HCT116 (cell line): ENCODE data around the gene POU5F1. TPM values are rescaled to one million over a fixed set of nuclear protein-coding genes. Genes with fewer than 3 reads are reported as not detected.
"Not testable (repeated sequence)": the region's sequence is repeated elsewhere in the genome, so short reads cannot be mapped to it uniquely, and the experiment has no call there.

ENCODE experiments used
- ATAC-seq: fragments of 200-7000 bp; cut with Tn5 transposase; 2 replicates; pipeline ENCODE4 v1.9.1; 2020; ENCODE audit warnings: mild to moderate bottlenecking, moderate library complexity
- BruUV-seq: library from RNA; stranded (reverse); fragments of 400-500 nt; replicated peaks from 2 replicates; lab custom pipeline; 2021; lab: Mats Ljungman, UMichigan
- CTCF ChIA-PET: fragments of 300-600 bp; sonication (Branson Sonifier 250); formaldehyde crosslinking; loops from one replicate; lab custom pipeline; 2021; ENCODE audit warnings: antibody characterized with exemption; lab: Charles Lee
- POLR2A ChIA-PET: fragments of 300-600, 350-600 bp; sonication (Branson Sonifier 250); formaldehyde crosslinking; loops from one replicate; lab custom pipeline; 2021; ENCODE audit warnings: antibody characterized with exemption; lab: Charles Lee
- RAD21 ChIA-PET, 2 experiments: fragments of 300-600 bp; sonication (Branson Sonifier 250); formaldehyde crosslinking; loops; one replicate each; lab custom pipeline; 2023; ENCODE audit warnings: low total read pairs in 2 of 2; ENCODE audit not compliant: uncharacterized antibody in 2 of 2, unreplicated experiment in 2 of 2, low non-redundant PET in 1 of 2; lab: Charles Lee
- DNase-seq: peaks from one replicate; pipeline ENCODE4 v3.0.0-alpha.2; 2010; ENCODE audit warnings: low read depth, low spot score
- H2AFZ ChIP-seq: fragments of 200-600 bp; shearing (Covaris generic), sonication (generic); 2 replicates; pipeline ENCODE4 v1.6.1; 2017; ENCODE audit warnings: low read depth, mixed run types, mixed read lengths, antibody characterized with exemption, low read length; ENCODE audit not compliant: poor library complexity, severe bottlenecking
- H3K27ac ChIP-seq: 2 replicates; pipeline ENCODE4 v1.5.1; 2012; ENCODE audit warnings: low read depth, low read length
- H3K27me3 ChIP-seq: fragments of 200-600 bp; sonication (generic); 2 replicates; pipeline ENCODE4 v1.6.1; 2016; ENCODE audit warnings: mixed run types, low read length, mixed read lengths; ENCODE audit not compliant: insufficient read depth
- H3K36me3 ChIP-seq, 2 experiments: fragments of 200-500 bp in 1 of 2; fragments of 200-600 bp in 1 of 2; sonication (Bioruptor generic) in 1 of 2; sonication (generic) in 1 of 2; 2 replicates each; pipeline versions ENCODE4 v1.5.1 to v1.6.1; 2014 to 2016; ENCODE audit warnings: low read length in 2 of 2, inconsistent platforms in 1 of 2, mixed read lengths in 1 of 2, mixed run types in 1 of 2; ENCODE audit not compliant: insufficient read depth in 2 of 2, control insufficient read depth in 1 of 2
- H3K4me1 ChIP-seq, 2 experiments: fragments of 200-600 bp in 1 of 2; sonication (generic) in 1 of 2; 2 replicates each; pipeline versions ENCODE4 v1.5.1 to v1.6.1; 2012 to 2017; ENCODE audit warnings: low read length in 2 of 2, inconsistent platforms in 1 of 2, mild to moderate bottlenecking in 1 of 2, mixed read lengths in 1 of 2, mixed run types in 1 of 2, moderate library complexity in 1 of 2; ENCODE audit not compliant: insufficient read depth in 2 of 2, control insufficient read depth in 1 of 2
- H3K4me2 ChIP-seq: fragments of 200-600 bp; sonication (generic); 2 replicates; pipeline ENCODE4 v1.6.1; 2017; ENCODE audit warnings: mixed run types, low read length, mixed read lengths
- H3K4me3 ChIP-seq, 2 experiments: fragments of 200-600 bp in 1 of 2; sonication (generic) in 1 of 2; replicated peaks in 1 of 2; 2 replicates each; pipeline ENCODE4 v1.5.1; 2011 to 2016; ENCODE audit warnings: low read length in 2 of 2, control low read depth in 1 of 2, low read depth in 1 of 2, mild to moderate bottlenecking in 1 of 2, mixed read lengths in 1 of 2, mixed run types in 1 of 2
- H3K79me2 ChIP-seq: fragments of 200-600 bp; sonication (generic); 2 replicates; pipeline ENCODE4 v1.6.1; 2017; ENCODE audit warnings: mild to moderate bottlenecking, mixed run types, low read length, moderate library complexity, mixed read lengths; ENCODE audit not compliant: insufficient read depth
- H3K9ac ChIP-seq: fragments of 200-600 bp; sonication (generic); 2 replicates; pipeline ENCODE4 v1.6.1; 2016; ENCODE audit warnings: low read length, mixed read lengths
- H3K9me2 ChIP-seq: fragments of 200-600 bp; sonication (generic), shearing (Covaris generic); 2 replicates; pipeline ENCODE4 v1.6.1; 2017; ENCODE audit warnings: mixed run types, mild to moderate bottlenecking, moderate library complexity; ENCODE audit not compliant: insufficient read depth
- H3K9me3 ChIP-seq, 2 experiments: fragments of 200-500 bp in 1 of 2; fragments of 200-600 bp in 1 of 2; sonication (Bioruptor generic) in 1 of 2; sonication (generic) in 1 of 2; 2 replicates each; pipeline ENCODE4 v1.6.1; 2014 to 2017; ENCODE audit warnings: low read length in 2 of 2, mixed read lengths in 2 of 2, inconsistent platforms in 1 of 2, low read depth in 1 of 2, mild to moderate bottlenecking in 1 of 2, mixed run types in 1 of 2, moderate library complexity in 1 of 2; ENCODE audit not compliant: control insufficient read depth in 1 of 2, insufficient read depth in 1 of 2
- H4K20me1 ChIP-seq: fragments of 200-600 bp; sonication (generic), shearing (Covaris generic); 2 replicates; pipeline ENCODE4 v1.6.1; 2017; ENCODE audit warnings: mixed run types, mild to moderate bottlenecking, moderate library complexity; ENCODE audit not compliant: insufficient read depth
- ATF3 ChIP-seq: IDR thresholded peaks from 2 replicates; pipeline ENCODE4 v1.6.1; 2012
- ELF1 ChIP-seq: IDR thresholded peaks from 2 replicates; pipeline ENCODE4 v1.6.1; 2012; ENCODE audit warnings: low read depth, borderline replicate concordance
- EZH2phosphoT487 ChIP-seq: fragments of 200-600 bp; IDR thresholded peaks from 2 replicates; pipeline ENCODE4 v1.6.1; 2018; ENCODE audit warnings: antibody characterized with exemption, borderline replicate concordance
- FOSL1 ChIP-seq: IDR thresholded peaks from 2 replicates; pipeline ENCODE4 v1.6.1; 2012; ENCODE audit warnings: low read depth
- JUND ChIP-seq: IDR thresholded peaks from 2 replicates; pipeline ENCODE4 v1.6.1; 2012
- POLR2AphosphoS5 ChIP-seq: IDR thresholded peaks from 2 replicates; pipeline ENCODE4 v1.6.1; 2011; ENCODE audit warnings: mild to moderate bottlenecking, low read depth, low read length, moderate library complexity
- RAD21 ChIP-seq: IDR thresholded peaks from 2 replicates; pipeline ENCODE4 v1.6.1; 2012; ENCODE audit warnings: low read depth, mild to moderate bottlenecking
- YY1 ChIP-seq: IDR thresholded peaks from 2 replicates; pipeline ENCODE4 v1.6.1; 2011; ENCODE audit warnings: low read length, low read depth, moderate library complexity, mild to moderate bottlenecking; ENCODE audit not compliant: insufficient replicate concordance; ENCODE audit errors: extremely low read depth
- ZBTB33 ChIP-seq: IDR thresholded peaks from 2 replicates; pipeline ENCODE4 v1.6.1; 2011; ENCODE audit warnings: mild to moderate bottlenecking, low read length, moderate library complexity; ENCODE audit not compliant: insufficient replicate concordance; ENCODE audit errors: extremely low read depth
- ZNF274 ChIP-seq: fragments of 200-500 bp; sonication (Bioruptor generic); IDR thresholded peaks from 2 replicates; pipeline ENCODE4 v1.6.1; 2014; ENCODE audit warnings: mild to moderate bottlenecking, low read depth, low read length, inconsistent platforms
- intact Hi-C: fragments of 100-400 bp; cut with micrococcal nuclease; formaldehyde crosslinking; loops from 2 replicates; pipeline ENCODE4 v1.10.0; 2022
- total RNA-seq: library from RNA; stranded (reverse); gene quantifications from one replicate; pipeline ENCODE4 v1.2.1, GENCODE V29; 2021; ENCODE audit not compliant: unreplicated experiment

POU5F1 gene
- total RNA-seq, 1 experiment from 2014 or later, result 1.9 TPM

- ChIA-PET CTCF (no interaction called here), RAD21 (no interaction called here), POLR2A (no interaction called here)
- Histone ChIP-seq H3K4me2 (no peak overlapping the region), H3K4me1 (no peaks in the 10 kb centered on the region), H3K4me3 (no peak overlapping the region), H3K9me3 (no peaks in the 10 kb centered on the region), H3K79me2 (no peaks in the 10 kb centered on the region), H3K9ac (no peak overlapping the region), H2AFZ (no peak overlapping the region), H3K27ac (no peak overlapping the region), H3K36me3 (no peaks in the 10 kb centered on the region), H3K9me2 (no peaks in the 10 kb centered on the region), H4K20me1 (no peaks in the 10 kb centered on the region), H3K27me3 (no peaks in the 10 kb centered on the region)
- BruUV-seq, result no TSS peak
- ATAC-seq (no peak), DNase-seq (no peak)
- intact Hi-C loops, result loop anchor here (5.0 kb wide), 3 partner anchors 103 to 708 kb away; no protein-coding TSS in a partner anchor
- TF ChIP-seq YY1, result no peak
- no peak for TF ChIP-seq FOSL1
- TF ChIP-seq RAD21, result no peak
- no peak for TF ChIP-seq ELF1
- TF ChIP-seq ATF3, result no peak
- TF ChIP-seq EZH2phosphoT487, result no peak
- TF ChIP-seq ZNF274, result no peak
- no peak for TF ChIP-seq ZBTB33
- TF ChIP-seq POLR2AphosphoS5, result no peak
- no peak for TF ChIP-seq JUND
Measured at GRCh38 chr6:31190488-31190887, 20.0 kb upstream of the POU5F1 start.

GRCh38 chr6:31189223-31189622, 18.7 kb upstream of the POU5F1 start:
- not testable (repeated sequence) for ATAC-seq, H3K36me3 ChIP-seq

More at GRCh38 chr6:31189223-31189622, 18.7 kb upstream of the POU5F1 start:
- H3K9ac ChIP-seq, H3K27ac ChIP-seq, H2AFZ ChIP-seq, H3K9me2 ChIP-seq, H3K4me3 ChIP-seq, DNase-seq, H3K27me3 ChIP-seq, POLR2A ChIA-PET, CTCF ChIA-PET, H3K79me2 ChIP-seq, H3K9me3 ChIP-seq, RAD21 ChIA-PET, H4K20me1 ChIP-seq, BruUV-seq, H3K4me2 ChIP-seq, intact Hi-C loops, H3K4me1 ChIP-seq: not testable (repeated sequence)
